HG02870 (cell line): ENCODE measurements around the gene GXYLT2.
"Not testable (repeated sequence)": the region's sequence is repeated elsewhere in the genome, so short reads cannot be mapped to it uniquely, and the experiment has no call there.

Experiments used
- ATAC-seq: cut with Tn5 transposase; IDR thresholded peaks from one replicate; pipeline ENCODE4 v1.9.1; 2021; ENCODE audit warnings: mild to moderate bottlenecking, moderate library complexity; ENCODE audit not compliant: unreplicated experiment

GXYLT2 gene

GRCh38 chr3:72972706-72973030, 84.8 kb downstream of the GXYLT2 start:
- no peak for ATAC-seq

GRCh38 chr3:72973031-72973723, 85.3 kb downstream of the GXYLT2 start:
- no peak for ATAC-seq

- no peak for ATAC-seq
Measured at GRCh38 chr3:72973786-72974185, 85.9 kb downstream of the GXYLT2 start.

GRCh38 chr3:72974956-72975355, 87.1 kb downstream of the GXYLT2 start:
- no peak for ATAC-seq

GRCh38 chr3:72976281-72976741, 88.5 kb downstream of the GXYLT2 start:
- no peak for ATAC-seq

- peak; percentile 56 for ATAC-seq
Measured at GRCh38 chr3:72977060-72977808, 89.4 kb downstream of the GXYLT2 start.

GRCh38 chr3:72982609-72983366, 94.9 kb downstream of the GXYLT2 start:
- ATAC-seq, result no peak

GRCh38 chr3:72985576-72985975, 97.7 kb downstream of the GXYLT2 start:
- ATAC-seq, result no peak

GRCh38 chr3:72990701-72991395, 103.0 kb downstream of the GXYLT2 start:
- ATAC-seq, result no peak

GRCh38 chr3:72991522-72991921, 103.7 kb downstream of the GXYLT2 start:
- ATAC-seq, result no peak

- ATAC-seq, result no peak
Measured at GRCh38 chr3:72993391-72993790, 105.5 kb downstream of the GXYLT2 start.

GRCh38 chr3:72995337-72995736, 107.5 kb downstream of the GXYLT2 start:
- ATAC-seq, result no peak

GRCh38 chr3:72996121-72996472, 108.3 kb downstream of the GXYLT2 start:
- no peak for ATAC-seq

- ATAC-seq, result peak; percentile 80
Measured at GRCh38 chr3:72996473-72997333, 108.9 kb downstream of the GXYLT2 start, which contains the start of gene PPP4R2. TSS of gene PPP4R2 (plus strand) at chr3:72996811. CDS start at chr3:72997038, 227 bp downstream.

- ATAC-seq, result peak; percentile 7
Measured at GRCh38 chr3:72997421-72997961, 109.6 kb downstream of the GXYLT2 start.

GRCh38 chr3:72998466-72998865, 110.6 kb downstream of the GXYLT2 start:
- no peak for ATAC-seq

- no peak for ATAC-seq
Measured at GRCh38 chr3:72999951-73000350, 112.1 kb downstream of the GXYLT2 start.

GRCh38 chr3:73003050-73003449, 115.2 kb downstream of the GXYLT2 start:
- not testable (repeated sequence) for ATAC-seq

GRCh38 chr3:73004316-73004715, 116.5 kb downstream of the GXYLT2 start:
- no peak for ATAC-seq
